Effector memory CD8-positive, alpha-beta T cell (primary cell): ENCODE measurements around the gene CNTN5.
"Not testable (repeated sequence)": the region's sequence is repeated elsewhere in the genome, so short reads cannot be mapped to it uniquely, and the experiment has no call there.

ENCODE experiments used
- ATAC-seq: fragments of 150-1000 bp; cut with Tn5 transposase; replicated peaks from 2 replicates; pipeline ENCODE4 v1.10.0; 2021; ENCODE audit warnings: mild to moderate bottlenecking, moderate library complexity
- DNase-seq, 3 experiments: peaks; one replicate each; pipeline ENCODE4 v3.0.0; 2021
- H3K27ac Mint-ChIP-seq, 2 donors: one replicate each; pipeline ENCODE4 v1.8.0; 2022; ENCODE audit warnings: mild to moderate bottlenecking in 2 of 2, mixed read lengths in 2 of 2, moderate library complexity in 2 of 2
- H3K27me3 Mint-ChIP-seq, 2 donors: one replicate each; pipeline ENCODE4 v1.8.0; 2022; ENCODE audit warnings: mixed read lengths in 2 of 2
- H3K36me3 Mint-ChIP-seq: one replicate; pipeline ENCODE4 v1.8.0; 2022; ENCODE audit warnings: mild to moderate bottlenecking, moderate library complexity, mixed read lengths; ENCODE audit not compliant: insufficient read depth
- H3K4me1 Mint-ChIP-seq, 2 donors: one replicate each; pipeline ENCODE4 v1.8.0; 2022; ENCODE audit warnings: low read depth in 2 of 2, mixed read lengths in 2 of 2
- H3K4me3 Mint-ChIP-seq, 2 donors: one replicate each; pipeline ENCODE4 v1.8.0; 2022; ENCODE audit warnings: mild to moderate bottlenecking in 2 of 2, mixed read lengths in 2 of 2, moderate library complexity in 2 of 2
- H3K9me3 Mint-ChIP-seq, 2 donors: one replicate each; pipeline ENCODE4 v1.8.0; 2022; ENCODE audit warnings: mixed read lengths in 2 of 2

The CNTN5 gene

DNA sequence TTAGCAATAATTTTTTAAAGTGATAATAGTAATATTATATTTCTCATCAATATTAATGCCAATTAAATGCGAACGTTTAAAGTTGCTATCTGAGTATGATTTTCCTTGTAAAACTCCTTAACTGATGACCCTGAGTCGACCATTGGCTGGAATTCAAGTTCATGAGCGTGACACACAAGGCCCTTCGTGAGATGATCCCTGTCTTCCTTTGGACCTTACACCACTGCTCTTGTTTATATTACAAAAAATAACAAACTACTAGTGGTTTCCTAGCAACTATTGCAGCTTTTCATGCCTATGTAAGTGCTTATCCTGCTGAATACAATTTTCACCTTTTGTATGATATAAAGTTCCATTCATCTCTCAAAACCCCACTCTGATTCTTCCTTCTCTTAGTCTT lies 752.9 kb downstream of the CNTN5 start:
- no peak for DNase-seq
- no peaks in the 10 kb centered on the region for H3K9me3 Mint-ChIP-seq
- no peaks in the 10 kb centered on the region for H3K36me3 Mint-ChIP-seq
- no peaks in the 10 kb centered on the region for H3K27me3 Mint-ChIP-seq
- no peak overlapping the region for H3K27ac Mint-ChIP-seq
- no peak overlapping the region for H3K4me3 Mint-ChIP-seq
- no peak for ATAC-seq
- no peaks in the 10 kb centered on the region for H3K4me1 Mint-ChIP-seq

DNA sequence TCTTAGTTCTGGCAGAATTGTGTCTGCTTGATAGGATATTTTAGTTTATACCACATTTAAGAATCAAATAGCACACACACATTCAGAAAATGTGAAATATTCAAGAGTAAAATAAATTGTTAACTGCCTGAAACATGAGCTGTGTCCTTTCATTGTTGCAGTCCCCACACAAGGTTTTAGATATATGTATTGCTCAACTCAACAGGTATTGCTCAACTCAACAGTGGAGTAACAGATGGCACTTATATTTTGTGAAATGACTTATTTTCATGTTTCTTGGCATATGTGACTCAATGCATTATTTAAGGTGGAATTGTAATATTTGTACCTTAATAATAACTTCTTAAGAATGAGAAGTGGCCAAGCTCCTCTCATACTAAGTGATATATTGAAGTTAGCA lies 760.3 kb downstream of the CNTN5 start:
- no peak overlapping the region for H3K27ac Mint-ChIP-seq
- no peak for ATAC-seq

DNA sequence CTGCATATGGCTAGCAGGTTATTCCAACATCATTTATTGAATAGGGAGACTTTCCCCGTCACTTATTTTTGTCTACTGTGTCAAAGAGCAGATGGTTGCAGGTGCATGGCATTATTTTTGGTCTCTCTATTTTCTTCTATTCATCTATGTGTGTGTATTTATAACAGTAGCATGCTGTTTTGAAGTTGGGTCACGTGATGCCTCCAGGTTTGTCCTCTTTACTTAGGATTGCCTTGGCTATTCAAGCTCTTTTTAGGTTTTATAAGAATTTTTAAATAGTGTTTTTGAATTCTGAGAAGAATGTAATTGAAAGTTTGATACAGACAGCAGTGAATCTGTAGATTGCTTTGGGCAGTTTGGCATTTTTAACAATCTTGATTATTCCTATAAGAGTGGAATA lies 770.6 kb downstream of the CNTN5 start:
- no peak for ATAC-seq
- no peak overlapping the region for H3K27ac Mint-ChIP-seq
- no peaks in the 10 kb centered on the region for H3K36me3 Mint-ChIP-seq
- H3K4me3 Mint-ChIP-seq = no peak overlapping the region
- H3K9me3 Mint-ChIP-seq = peaks cover 20 to 57% of the 10 kb centered on the region in 2 donors
- no peak for DNase-seq
- no peaks in the 10 kb centered on the region for H3K27me3 Mint-ChIP-seq
- no peaks in the 10 kb centered on the region for H3K4me1 Mint-ChIP-seq

More for the DNA sequence above, 760.3 kb downstream of the CNTN5 start:
- H3K4me1 Mint-ChIP-seq = no peaks in the 10 kb centered on the region
- H3K9me3 Mint-ChIP-seq = no peaks in the 10 kb centered on the region
- no peak overlapping the region for H3K4me3 Mint-ChIP-seq
- H3K36me3 Mint-ChIP-seq = no peaks in the 10 kb centered on the region
- DNase-seq = no peak
- H3K27me3 Mint-ChIP-seq = no peaks in the 10 kb centered on the region

DNA sequence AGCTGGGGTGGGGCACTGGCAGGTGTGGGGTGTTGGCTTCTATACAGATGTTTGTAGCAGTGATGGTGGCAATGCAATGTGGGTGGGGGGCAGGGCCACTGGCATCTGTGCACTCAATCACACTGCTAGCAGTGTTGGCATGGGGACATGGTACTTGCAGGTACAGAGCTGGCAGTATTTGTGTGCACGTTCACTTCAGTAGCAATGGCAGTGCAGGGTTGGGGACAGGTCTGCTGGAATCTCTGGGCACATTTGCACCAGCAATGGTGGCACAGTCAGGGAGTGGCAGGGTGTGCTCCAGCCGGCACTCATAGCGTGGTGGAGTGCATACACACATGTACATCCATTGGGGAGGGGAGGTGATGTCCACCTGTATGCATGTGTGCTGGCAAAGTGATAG lies 775.2 kb downstream of the CNTN5 start:
- H3K27ac Mint-ChIP-seq = no peak overlapping the region
- no peaks in the 10 kb centered on the region for H3K36me3 Mint-ChIP-seq
- ATAC-seq (no peak), DNase-seq (no peak)
- H3K4me1 Mint-ChIP-seq = no peaks in the 10 kb centered on the region
- H3K9me3 Mint-ChIP-seq = peaks cover 19 to 80% of the 10 kb centered on the region in 2 donors
- H3K27me3 Mint-ChIP-seq = no peaks in the 10 kb centered on the region
- no peak overlapping the region for H3K4me3 Mint-ChIP-seq

DNA sequence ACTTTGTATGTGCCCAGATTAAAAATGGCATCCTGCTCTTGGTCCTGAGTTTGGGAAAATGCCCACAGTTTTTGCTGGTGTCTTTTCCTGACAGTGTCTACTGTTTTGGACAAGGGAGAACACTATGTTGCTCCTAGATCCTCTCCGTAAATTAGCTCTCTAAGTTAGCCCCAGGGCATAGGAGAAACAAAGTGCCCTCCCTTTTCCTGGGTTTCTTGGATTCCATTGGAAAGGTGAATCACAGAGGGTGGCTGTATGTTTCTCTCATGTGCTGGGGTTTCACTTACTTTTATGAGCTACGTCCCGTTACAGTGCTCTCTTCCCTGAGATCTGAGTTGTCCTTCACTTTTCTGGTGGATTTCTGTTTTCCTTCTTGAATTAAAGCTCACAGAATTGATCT lies 782.8 kb downstream of the CNTN5 start:
- Mint-ChIP-seq H3K27me3 (no peaks in the 10 kb centered on the region), H3K4me3 (no peak overlapping the region), H3K36me3 (no peaks in the 10 kb centered on the region), H3K9me3 (peaks cover 0 to 36% of the 10 kb centered on the region in 2 donors), H3K4me1 (no peaks in the 10 kb centered on the region), H3K27ac (no peak overlapping the region)
- no peak for DNase-seq
- ATAC-seq = no peak

DNA sequence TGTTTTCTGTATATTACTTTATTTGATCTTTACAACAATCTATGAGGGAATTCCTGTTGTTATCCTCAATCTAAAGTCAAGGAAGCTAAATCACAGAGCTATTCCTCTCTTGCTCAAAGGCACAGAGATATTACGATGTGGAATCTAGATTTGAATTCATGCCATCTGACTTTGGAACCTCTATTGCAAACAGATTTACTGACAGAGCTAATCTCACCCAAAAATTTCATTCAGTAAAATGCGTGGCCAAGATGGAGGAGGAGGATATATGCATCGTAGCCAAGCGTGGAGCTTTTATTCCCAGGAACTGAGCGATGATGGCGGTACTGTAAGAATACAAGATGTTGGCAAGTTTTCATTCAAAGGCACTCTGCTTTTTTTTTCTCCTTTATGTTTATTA lies 791.8 kb downstream of the CNTN5 start:
- Mint-ChIP-seq H3K4me1 (no peaks in the 10 kb centered on the region), H3K9me3 (peaks cover 23 to 24% of the 10 kb centered on the region in 2 donors), H3K36me3 (no peaks in the 10 kb centered on the region), H3K4me3 (no peak overlapping the region), H3K27ac (no peak overlapping the region), H3K27me3 (no peaks in the 10 kb centered on the region)
- no peak for DNase-seq
- no peak for ATAC-seq

DNA sequence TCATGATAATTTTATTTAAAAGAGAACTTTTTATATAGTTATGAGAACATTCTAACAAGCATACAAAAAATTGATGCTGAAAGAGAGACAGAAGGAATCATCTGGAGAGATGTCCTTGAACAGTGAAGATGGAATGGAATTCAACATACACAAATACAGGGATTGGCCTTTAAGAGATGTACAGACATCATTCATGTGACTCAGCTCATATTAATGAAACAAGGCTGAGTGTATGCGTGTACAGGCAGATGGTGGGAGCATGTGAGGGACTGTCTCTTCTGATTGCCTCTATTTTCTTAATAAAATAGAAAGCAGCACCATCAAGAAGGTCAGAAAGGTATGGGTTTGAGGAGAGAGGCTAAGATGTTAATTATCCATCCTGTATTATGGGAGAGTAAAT lies 793.3 kb downstream of the CNTN5 start:
- Mint-ChIP-seq H3K27me3 (no peaks in the 10 kb centered on the region), H3K4me1 (no peaks in the 10 kb centered on the region), H3K9me3 (peaks cover 22 to 23% of the 10 kb centered on the region in 2 donors), H3K36me3 (no peaks in the 10 kb centered on the region), H3K4me3 (no peak overlapping the region), H3K27ac (no peak overlapping the region)
- ATAC-seq (no peak), DNase-seq (no peak)

DNA sequence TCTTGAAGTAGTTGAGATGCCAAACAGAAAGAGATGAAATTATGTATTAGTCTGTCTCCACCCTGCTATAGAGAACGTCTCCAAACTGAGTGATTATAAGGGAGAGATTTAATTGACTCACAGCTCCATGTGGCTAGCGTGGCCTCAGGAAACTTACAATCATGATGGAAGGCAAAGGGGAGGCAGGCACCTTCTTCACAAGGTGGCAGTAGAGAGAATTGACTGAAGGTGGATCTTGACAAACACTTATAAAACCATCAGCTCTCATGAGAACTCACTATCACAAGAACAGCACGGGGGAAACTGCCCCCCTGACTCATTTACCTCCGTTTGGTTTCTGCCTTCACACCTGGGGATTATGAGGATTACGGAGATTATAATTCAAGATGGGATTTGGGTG lies 794.0 kb downstream of the CNTN5 start:
- no peaks in the 10 kb centered on the region for H3K36me3 Mint-ChIP-seq
- DNase-seq = no peak
- no peak for ATAC-seq
- H3K4me3 Mint-ChIP-seq = no peak overlapping the region
- H3K9me3 Mint-ChIP-seq = peaks cover 26 to 29% of the 10 kb centered on the region in 2 donors
- H3K27ac Mint-ChIP-seq = no peak overlapping the region
- no peaks in the 10 kb centered on the region for H3K27me3 Mint-ChIP-seq
- H3K4me1 Mint-ChIP-seq = no peaks in the 10 kb centered on the region

DNA sequence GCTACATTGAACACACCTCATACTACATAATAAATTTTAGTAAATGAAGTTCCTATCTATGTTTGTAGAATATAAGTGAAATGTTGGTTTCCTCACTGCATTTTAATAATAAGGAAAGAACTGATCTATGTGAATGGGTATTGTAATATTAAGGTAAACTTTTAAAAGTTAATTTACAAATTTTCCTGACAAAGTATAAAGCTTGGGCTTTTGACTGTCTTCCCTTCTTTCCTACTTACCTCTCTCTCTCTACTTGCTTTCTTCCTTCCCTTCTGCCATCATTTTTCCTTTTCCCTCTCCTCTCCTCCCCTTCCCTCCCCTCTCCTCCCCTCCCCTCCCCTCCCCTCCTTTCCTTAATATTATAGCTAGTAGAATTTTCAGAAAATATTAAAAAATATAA lies 798.2 kb downstream of the CNTN5 start:
- no peaks in the 10 kb centered on the region for H3K27me3 Mint-ChIP-seq
- no peak overlapping the region for H3K27ac Mint-ChIP-seq
- H3K4me1 Mint-ChIP-seq = no peaks in the 10 kb centered on the region
- H3K9me3 Mint-ChIP-seq = peaks cover 21 to 32% of the 10 kb centered on the region in 2 donors
- ATAC-seq (no peak), DNase-seq (no peak)
- no peak overlapping the region for H3K4me3 Mint-ChIP-seq
- no peaks in the 10 kb centered on the region for H3K36me3 Mint-ChIP-seq

DNA sequence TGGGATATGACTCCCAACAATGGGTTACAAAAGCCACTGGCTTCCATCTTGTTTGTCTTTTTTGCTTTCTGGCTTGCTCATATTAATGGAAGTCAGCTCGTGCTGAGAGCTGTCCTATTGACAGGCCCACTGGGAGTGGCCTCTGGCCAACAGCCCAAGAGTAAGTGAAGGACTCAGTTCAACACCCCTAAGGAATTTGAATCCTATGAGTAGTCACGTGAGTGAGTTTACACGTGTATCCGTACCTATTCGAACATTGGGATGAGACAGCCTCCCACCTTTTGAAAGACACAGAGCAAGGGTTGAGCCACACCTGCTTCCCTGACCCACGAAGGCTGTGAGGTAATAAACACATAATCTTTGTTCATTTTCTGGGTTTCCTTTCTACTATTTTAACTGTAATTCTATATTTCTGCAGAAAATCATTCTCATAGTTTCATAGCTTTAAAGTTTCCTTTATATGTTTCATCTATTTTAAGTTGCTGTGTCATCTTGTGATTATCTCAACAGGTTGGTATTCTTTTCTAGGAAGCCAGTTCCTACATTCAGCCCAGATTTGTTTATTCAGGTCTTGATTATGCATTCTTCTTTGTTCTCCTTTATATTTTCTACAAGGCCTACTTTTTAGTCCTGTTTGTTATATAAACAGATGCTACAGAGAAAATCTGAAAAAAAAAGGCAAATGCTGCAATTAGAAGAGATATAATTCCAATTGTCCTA lies 802.3 kb downstream of the CNTN5 start:
- Mint-ChIP-seq H3K36me3 (no peaks in the 10 kb centered on the region), H3K4me3 (no peak overlapping the region), H3K27ac (no peak overlapping the region), H3K27me3 (no peaks in the 10 kb centered on the region), H3K4me1 (no peaks in the 10 kb centered on the region), H3K9me3 (peaks cover 5 to 10% of the 10 kb centered on the region in 2 donors)
- no peak for ATAC-seq
- DNase-seq = no peak

DNA sequence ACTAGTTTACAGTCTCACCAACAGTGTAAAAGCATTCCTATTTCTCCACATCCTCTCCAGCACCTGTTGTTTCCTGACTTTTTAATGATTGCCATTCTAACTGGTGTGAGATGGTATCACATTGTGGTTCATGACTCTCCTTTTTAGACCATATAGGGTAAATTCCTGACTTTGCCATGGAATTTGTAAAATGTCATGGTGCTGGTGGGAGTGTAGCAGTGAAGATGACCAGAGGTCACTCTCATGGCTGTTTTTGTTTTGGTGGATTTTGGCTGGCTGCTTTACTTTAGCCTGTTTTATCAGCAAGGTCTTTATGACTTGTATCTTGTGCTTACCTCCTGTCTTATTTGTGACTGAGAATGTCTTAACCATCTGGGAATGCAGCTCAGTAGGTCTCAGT lies 816.0 kb downstream of the CNTN5 start:
- H3K4me1 Mint-ChIP-seq, H3K27ac Mint-ChIP-seq, H3K27me3 Mint-ChIP-seq, H3K9me3 Mint-ChIP-seq, DNase-seq, ATAC-seq, H3K4me3 Mint-ChIP-seq, H3K36me3 Mint-ChIP-seq: not testable (repeated sequence)

DNA sequence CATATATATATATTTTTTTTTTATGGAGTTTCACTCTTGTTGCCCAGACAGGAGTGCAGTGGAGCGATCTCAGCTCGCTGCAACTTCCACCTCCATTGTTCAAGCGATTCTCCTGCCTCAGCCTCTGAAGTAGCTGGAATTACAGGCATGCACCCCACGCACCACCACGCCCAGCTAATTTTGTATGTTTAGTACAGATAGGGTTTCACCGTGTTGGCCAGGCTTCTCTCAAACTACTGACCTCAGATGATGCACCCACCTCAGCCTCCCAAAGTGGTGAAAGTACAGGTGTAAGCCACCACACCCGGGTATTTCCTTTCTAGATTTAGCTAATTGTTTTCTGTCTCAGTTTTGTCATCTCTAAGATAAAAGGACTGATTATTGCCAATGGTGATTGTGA lies 821.1 kb downstream of the CNTN5 start:
- H3K4me3 Mint-ChIP-seq = no peak overlapping the region
- H3K36me3 Mint-ChIP-seq = no peaks in the 10 kb centered on the region
- peaks cover 0 to 2% of the 10 kb centered on the region in 2 donors for H3K9me3 Mint-ChIP-seq
- no peak overlapping the region for H3K27ac Mint-ChIP-seq
- ATAC-seq (no peak), DNase-seq (no peak)
- H3K27me3 Mint-ChIP-seq = no peaks in the 10 kb centered on the region
- H3K4me1 Mint-ChIP-seq = no peaks in the 10 kb centered on the region

DNA sequence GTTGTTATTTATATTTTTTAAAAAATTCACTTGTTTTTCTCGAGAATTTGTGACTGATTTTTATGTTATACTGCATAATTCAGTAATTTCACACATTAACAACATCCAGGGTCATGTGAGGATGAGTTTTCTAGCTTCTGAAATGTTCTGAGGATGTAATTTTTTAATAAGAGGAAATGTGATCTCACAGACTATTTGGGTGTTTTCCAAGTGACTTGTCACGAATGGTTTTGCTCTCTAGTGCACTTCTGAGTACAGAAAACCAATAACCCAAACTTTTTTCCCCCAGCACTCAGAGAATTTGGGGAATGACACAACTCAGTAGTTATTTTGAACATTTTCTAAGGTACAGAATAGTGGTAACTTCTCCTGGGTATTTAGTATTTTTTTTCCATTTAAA lies 845.2 kb downstream of the CNTN5 start:
- H3K9me3 Mint-ChIP-seq = peaks cover 2 to 7% of the 10 kb centered on the region in 2 donors
- no peak for ATAC-seq
- no peak overlapping the region for H3K4me3 Mint-ChIP-seq
- no peak for DNase-seq
- H3K36me3 Mint-ChIP-seq = no peaks in the 10 kb centered on the region
- no peak overlapping the region for H3K27ac Mint-ChIP-seq
- H3K4me1 Mint-ChIP-seq = no peaks in the 10 kb centered on the region
- no peaks in the 10 kb centered on the region for H3K27me3 Mint-ChIP-seq

DNA sequence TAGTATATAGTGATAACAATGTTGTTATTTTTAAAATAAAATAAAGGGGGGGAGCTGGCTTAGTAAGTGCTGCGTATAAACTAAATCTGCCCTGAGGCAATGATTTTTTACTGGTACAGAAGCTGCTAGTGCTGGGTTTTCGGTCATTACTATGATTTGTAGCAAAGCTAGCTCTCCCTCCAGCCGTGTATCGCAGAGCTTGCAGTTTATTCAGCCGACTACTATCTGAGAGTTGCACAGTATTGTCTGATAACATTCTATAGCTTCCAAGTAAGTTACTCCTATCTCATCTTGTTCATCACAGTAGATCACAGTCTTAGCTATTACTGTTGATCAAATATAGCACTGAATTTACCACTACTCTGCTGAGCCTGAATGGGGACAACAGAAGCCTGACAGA lies 860.9 kb downstream of the CNTN5 start:
- no peaks in the 10 kb centered on the region for H3K36me3 Mint-ChIP-seq
- no peak for DNase-seq
- H3K9me3 Mint-ChIP-seq = peaks cover 8 to 18% of the 10 kb centered on the region in 2 donors
- H3K4me1 Mint-ChIP-seq = no peaks in the 10 kb centered on the region
- H3K27me3 Mint-ChIP-seq = no peaks in the 10 kb centered on the region
- no peak for ATAC-seq
- H3K4me3 Mint-ChIP-seq = no peak overlapping the region
- no peak overlapping the region for H3K27ac Mint-ChIP-seq

DNA sequence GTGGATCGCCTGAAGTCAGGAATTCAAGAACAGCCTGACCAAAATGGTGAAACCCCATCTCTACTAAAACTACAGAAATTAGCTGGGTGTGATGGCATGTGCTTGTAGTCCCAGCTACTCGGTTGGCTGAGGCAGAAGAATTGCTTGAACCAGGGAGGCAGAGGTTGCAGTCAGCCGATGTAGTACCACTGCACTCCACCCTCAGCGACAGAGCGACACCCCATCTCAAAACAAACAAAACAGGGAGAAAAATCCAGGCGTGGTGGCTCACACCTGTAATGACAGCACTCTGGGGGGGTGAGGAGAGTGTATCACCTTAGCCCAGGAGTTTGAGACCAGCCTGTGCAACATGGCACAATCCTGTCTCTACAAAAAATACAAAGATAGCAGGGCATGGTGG lies 864.0 kb downstream of the CNTN5 start:
- H3K4me3 Mint-ChIP-seq = no peak overlapping the region
- no peaks in the 10 kb centered on the region for H3K27me3 Mint-ChIP-seq
- ATAC-seq = no peak
- no peaks in the 10 kb centered on the region for H3K36me3 Mint-ChIP-seq
- no peak for DNase-seq
- H3K9me3 Mint-ChIP-seq = peaks cover 8 to 36% of the 10 kb centered on the region in 2 donors
- no peak overlapping the region for H3K27ac Mint-ChIP-seq
- no peaks in the 10 kb centered on the region for H3K4me1 Mint-ChIP-seq
